Right lobe of liver (tissue), 4 donors: ENCODE data around the gene KCNQ1OT1.

Source experiments
- POLR2A ChIP-seq: fragments of 450-650 bp; IDR thresholded peaks from one replicate; pipeline ENCODE4 v1.6.1; 2017; ENCODE audit warnings: antibody characterized with exemption, mild to moderate bottlenecking
- TF ChIP-seq, protein P1 (sequence below), 4 donors: fragments of 200-600 bp in 3 of 4; fragments of 450-650 bp in 1 of 4; IDR thresholded peaks; one replicate each; pipeline versions ENCODE4 v1.5.1 to v1.8.0; 2016 to 2022; ENCODE audit warnings: antibody characterized with exemption in 4 of 4, mild to moderate bottlenecking in 2 of 4
- donor health status: DM: no; HTN: no; CAD: no.
- donor health status: DM: no; HTN: no; CAD: no.
- donor health status: DM: no; HTN: yes; CAD: no.

- TF ChIP-seq, protein P1, sequence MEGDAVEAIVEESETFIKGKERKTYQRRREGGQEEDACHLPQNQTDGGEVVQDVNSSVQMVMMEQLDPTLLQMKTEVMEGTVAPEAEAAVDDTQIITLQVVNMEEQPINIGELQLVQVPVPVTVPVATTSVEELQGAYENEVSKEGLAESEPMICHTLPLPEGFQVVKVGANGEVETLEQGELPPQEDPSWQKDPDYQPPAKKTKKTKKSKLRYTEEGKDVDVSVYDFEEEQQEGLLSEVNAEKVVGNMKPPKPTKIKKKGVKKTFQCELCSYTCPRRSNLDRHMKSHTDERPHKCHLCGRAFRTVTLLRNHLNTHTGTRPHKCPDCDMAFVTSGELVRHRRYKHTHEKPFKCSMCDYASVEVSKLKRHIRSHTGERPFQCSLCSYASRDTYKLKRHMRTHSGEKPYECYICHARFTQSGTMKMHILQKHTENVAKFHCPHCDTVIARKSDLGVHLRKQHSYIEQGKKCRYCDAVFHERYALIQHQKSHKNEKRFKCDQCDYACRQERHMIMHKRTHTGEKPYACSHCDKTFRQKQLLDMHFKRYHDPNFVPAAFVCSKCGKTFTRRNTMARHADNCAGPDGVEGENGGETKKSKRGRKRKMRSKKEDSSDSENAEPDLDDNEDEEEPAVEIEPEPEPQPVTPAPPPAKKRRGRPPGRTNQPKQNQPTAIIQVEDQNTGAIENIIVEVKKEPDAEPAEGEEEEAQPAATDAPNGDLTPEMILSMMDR (IDR thresholded peaks at IDR 0.05), result no peak
- TF ChIP-seq POLR2A, result no peak
Observed at GRCh38 chr11:2561696-2562581, 137.9 kb downstream of the KCNQ1OT1 start.
